ENCODE results near the gene LRRC8A.

- TF ChIP-seq POLR2A (IDR thresholded peaks at IDR 0.05), result no peak
- TF ChIP-seq CTCF (IDR thresholded peaks at IDR 0.05), result no peak
- TF ChIP-seq POLR2AphosphoS5 (IDR thresholded peaks at IDR 0.05), result no peak
These were observed 46.4 kb upstream of the LRRC8A start for GRCh38 chr9:128835246-128836210.
